Mesothelial cell of epicardium (in vitro differentiated cells): Measurements from ENCODE around the gene EP400. TPM values are rescaled to one million over a fixed set of nuclear protein-coding genes. Genes with fewer than 3 reads are reported as not detected.

Source experiments
- DNase-seq, 2 experiments: peaks; one replicate each; pipeline ENCODE4 v3.0.0; 2021; ENCODE audit warnings: low spot score in 2 of 2; ENCODE audit not compliant: unreplicated experiment in 2 of 2
- H3K27ac Mint-ChIP-seq: 2 replicates; pipeline ENCODE4 v1.8.0; 2021; ENCODE audit warnings: mixed read lengths
- H3K27me3 Mint-ChIP-seq: 2 replicates; pipeline ENCODE4 v1.8.0; 2021; ENCODE audit warnings: low read depth, mixed read lengths
- H3K36me3 Mint-ChIP-seq: 2 replicates; pipeline ENCODE4 v1.8.0; 2021; ENCODE audit warnings: mixed read lengths
- H3K4me1 Mint-ChIP-seq: 2 replicates; pipeline ENCODE4 v1.8.0; 2021; ENCODE audit warnings: mixed read lengths
- H3K4me3 Mint-ChIP-seq: 2 replicates; pipeline ENCODE4 v1.8.0; 2021; ENCODE audit warnings: mild to moderate bottlenecking, moderate library complexity, mixed read lengths
- H3K9me3 Mint-ChIP-seq: 2 replicates; pipeline ENCODE4 v1.8.0; 2021; ENCODE audit warnings: mixed read lengths
- CTCF ChIP-seq: fragments of 200-600 bp; sonication (generic); IDR thresholded peaks from one replicate; pipeline ENCODE4 v1.5.0; 2021; ENCODE audit warnings: antibody characterized with exemption; ENCODE audit not compliant: unreplicated experiment
- total RNA-seq: library from RNA; stranded (reverse); gene quantifications from 3 replicates; pipeline ENCODE4 v1.2.1, GENCODE V29; 2021

EP400 gene
- total RNA-seq, 1 donor from 2014 or later = 77.9 TPM

- DNase-seq = no peak
- no peak overlapping the region for H3K27ac Mint-ChIP-seq
- TF ChIP-seq CTCF = no peak
- no peaks in the 10 kb centered on the region for H3K4me1 Mint-ChIP-seq
- peaks cover 44% of the 10 kb centered on the region for H3K36me3 Mint-ChIP-seq
- no peaks in the 10 kb centered on the region for H3K9me3 Mint-ChIP-seq
- H3K27me3 Mint-ChIP-seq = no peaks in the 10 kb centered on the region
- no peak overlapping the region for H3K4me3 Mint-ChIP-seq
These were observed 80.8 kb downstream of the EP400 start for GRCh38 chr12:132030367-132031038.

GRCh38 chr12:132033627-132034026 is 83.9 kb downstream of the EP400 start:
- Mint-ChIP-seq H3K36me3 (peaks cover 55% of the 10 kb centered on the region), H3K9me3 (no peaks in the 10 kb centered on the region), H3K4me1 (no peaks in the 10 kb centered on the region), H3K27me3 (no peaks in the 10 kb centered on the region), H3K4me3 (no peak overlapping the region), H3K27ac (no peak overlapping the region)
- no peak for DNase-seq
- no peak for TF ChIP-seq CTCF

- Mint-ChIP-seq H3K4me1 (no peaks in the 10 kb centered on the region), H3K27me3 (no peaks in the 10 kb centered on the region), H3K27ac (no peak overlapping the region), H3K9me3 (no peaks in the 10 kb centered on the region), H3K4me3 (no peak overlapping the region), H3K36me3 (peaks cover 50% of the 10 kb centered on the region)
- DNase-seq = no peak
- no peak for TF ChIP-seq CTCF
These were observed 86.4 kb downstream of the EP400 start for GRCh38 chr12:132036063-132036683.

- no peak overlapping the region for H3K4me3 Mint-ChIP-seq
- H3K4me1 Mint-ChIP-seq = no peaks in the 10 kb centered on the region
- no peak overlapping the region for H3K27ac Mint-ChIP-seq
- no peaks in the 10 kb centered on the region for H3K9me3 Mint-ChIP-seq
- no peak for TF ChIP-seq CTCF
- DNase-seq = no peak
- H3K27me3 Mint-ChIP-seq = no peaks in the 10 kb centered on the region
- H3K36me3 Mint-ChIP-seq = peaks cover 45% of the 10 kb centered on the region
These were observed 91.3 kb downstream of the EP400 start for GRCh38 chr12:132040906-132041606.

GRCh38 chr12:132043216-132043615 is 93.5 kb downstream of the EP400 start:
- H3K36me3 Mint-ChIP-seq = peaks cover 45% of the 10 kb centered on the region
- DNase-seq = no peak
- no peaks in the 10 kb centered on the region for H3K27me3 Mint-ChIP-seq
- H3K9me3 Mint-ChIP-seq = no peaks in the 10 kb centered on the region
- no peak for TF ChIP-seq CTCF
- H3K4me3 Mint-ChIP-seq = no peak overlapping the region
- no peak overlapping the region for H3K27ac Mint-ChIP-seq
- H3K4me1 Mint-ChIP-seq = peaks cover 13% of the 10 kb centered on the region
